HG02759 (cell line): ENCODE measurements around the gene GPR63.
"Not testable (repeated sequence)": the region's sequence is repeated elsewhere in the genome, so short reads cannot be mapped to it uniquely, and the experiment has no call there.

Experiments
- ATAC-seq: cut with Tn5 transposase; IDR thresholded peaks from one replicate; pipeline ENCODE4 v1.9.1; 2021; ENCODE audit warnings: mild to moderate bottlenecking, moderate library complexity; ENCODE audit not compliant: unreplicated experiment

Gene GPR63, protein sequence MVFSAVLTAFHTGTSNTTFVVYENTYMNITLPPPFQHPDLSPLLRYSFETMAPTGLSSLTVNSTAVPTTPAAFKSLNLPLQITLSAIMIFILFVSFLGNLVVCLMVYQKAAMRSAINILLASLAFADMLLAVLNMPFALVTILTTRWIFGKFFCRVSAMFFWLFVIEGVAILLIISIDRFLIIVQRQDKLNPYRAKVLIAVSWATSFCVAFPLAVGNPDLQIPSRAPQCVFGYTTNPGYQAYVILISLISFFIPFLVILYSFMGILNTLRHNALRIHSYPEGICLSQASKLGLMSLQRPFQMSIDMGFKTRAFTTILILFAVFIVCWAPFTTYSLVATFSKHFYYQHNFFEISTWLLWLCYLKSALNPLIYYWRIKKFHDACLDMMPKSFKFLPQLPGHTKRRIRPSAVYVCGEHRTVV

GRCh38 chr6:96837081-96837971, at the start of gene GPR63:
Gene GPR63 (minus strand): TSS chr6:96837477. CDS start chr6:96799731, 37,746 bp downstream.
- ATAC-seq, result peak; percentile 93

GRCh38 chr6:96886519-96886918, 49.2 kb upstream of the GPR63 start:
- no peak for ATAC-seq

DNA sequence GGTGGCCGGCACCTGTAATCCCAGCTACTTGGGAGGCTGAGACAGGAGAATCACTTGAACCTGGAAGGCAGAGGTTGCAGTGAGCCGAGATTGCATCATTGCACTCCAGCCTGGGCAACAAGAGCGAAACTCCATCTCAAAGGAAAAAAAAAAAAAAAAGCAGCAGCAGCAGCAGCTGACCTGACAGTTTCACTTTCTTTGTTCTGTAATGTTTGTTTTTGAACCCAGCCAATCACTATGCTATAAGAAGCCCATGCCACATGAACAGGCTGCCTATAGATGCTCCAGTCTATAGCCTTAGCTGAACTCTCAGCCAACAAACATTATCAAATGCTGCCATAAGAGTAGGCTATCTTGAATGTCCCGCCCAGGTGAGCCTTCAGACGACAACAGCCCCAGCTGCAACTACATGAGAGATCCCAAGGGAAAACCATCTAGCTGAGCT, 47.9 kb upstream of the GPR63 start:
- ATAC-seq, result not testable (repeated sequence)

DNA sequence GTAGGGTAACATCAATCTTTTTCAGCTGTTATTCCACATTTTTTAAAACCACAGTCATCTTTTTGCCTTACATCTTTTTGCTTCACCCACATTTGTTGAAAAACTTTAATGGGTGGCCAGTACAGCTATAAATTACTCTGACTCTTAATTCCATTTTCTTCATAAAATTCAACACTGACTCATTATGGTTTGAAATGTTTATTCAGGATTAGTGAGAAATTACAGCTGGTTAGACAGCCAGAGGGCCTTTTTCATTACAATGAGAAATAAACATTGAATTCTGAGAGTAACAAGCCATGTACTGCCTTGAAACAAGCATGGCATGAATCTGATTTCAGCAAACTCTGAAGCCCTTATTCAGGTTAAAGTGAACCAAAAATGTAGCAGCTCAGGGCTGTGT, 40.9 kb upstream of the GPR63 start:
- ATAC-seq, result no peak

GRCh38 chr6:96876886-96877545, 39.7 kb upstream of the GPR63 start:
- ATAC-seq, result no peak

DNA sequence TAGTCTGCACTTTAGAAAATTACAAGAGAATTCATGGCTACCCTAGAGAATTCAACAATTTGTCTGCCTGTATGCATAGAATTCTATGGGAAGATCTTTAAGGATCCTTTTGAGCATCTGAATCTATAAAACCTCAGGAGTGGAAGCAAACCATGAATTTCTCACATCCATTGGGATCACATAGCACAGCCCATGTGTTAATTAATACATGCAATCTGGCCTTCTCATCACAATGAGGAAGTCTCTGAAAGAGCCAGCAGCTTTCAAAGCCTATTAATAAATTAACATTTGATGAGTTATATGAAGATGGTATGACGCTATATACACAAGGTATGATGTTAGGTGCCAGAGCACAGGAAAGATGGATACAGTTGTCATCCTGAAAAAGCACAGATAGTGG, 35.7 kb upstream of the GPR63 start:
- ATAC-seq, result no peak

- no peak for ATAC-seq
These were observed 27.8 kb upstream of the GPR63 start for GRCh38 chr6:96865055-96865405.

DNA sequence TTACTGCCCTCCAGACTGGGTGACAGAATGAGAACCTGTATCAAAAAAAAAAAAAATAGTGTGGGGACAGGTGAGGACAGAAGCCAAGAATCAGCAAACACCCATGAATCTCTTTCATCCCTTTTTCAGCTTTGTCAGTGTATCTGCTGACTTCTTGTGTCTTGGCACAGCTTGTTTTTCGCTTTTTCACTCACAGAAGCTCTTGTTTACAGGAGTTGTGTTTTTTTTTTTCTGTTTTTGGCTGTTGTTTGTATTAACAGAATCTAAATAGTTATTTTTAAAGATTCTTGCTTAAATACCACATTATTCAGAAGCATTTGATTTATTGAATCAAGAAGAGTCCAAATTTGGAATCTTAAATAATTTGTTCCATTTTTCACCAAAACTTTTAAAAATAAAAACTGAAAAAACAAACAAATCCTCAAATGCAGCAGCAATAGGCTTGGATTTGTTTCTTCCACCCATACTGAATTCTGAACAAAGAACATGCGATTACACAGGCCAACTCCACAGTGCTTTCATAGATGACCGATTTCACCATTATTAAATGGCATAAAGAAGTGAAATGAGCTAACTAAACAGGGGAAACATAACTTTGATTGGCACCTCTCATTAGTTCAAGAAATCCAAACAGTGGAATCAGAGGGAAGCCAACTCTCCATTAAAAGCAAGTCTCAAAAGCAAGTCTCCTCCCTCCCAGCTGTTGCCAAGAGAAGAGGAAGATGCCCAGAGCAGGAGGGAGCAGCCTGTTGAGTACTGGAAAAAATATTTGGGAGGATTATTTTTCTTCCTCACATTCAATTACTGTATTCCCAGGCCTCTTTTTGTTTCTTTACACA, 27.2 kb upstream of the GPR63 start:
- no peak for ATAC-seq

DNA sequence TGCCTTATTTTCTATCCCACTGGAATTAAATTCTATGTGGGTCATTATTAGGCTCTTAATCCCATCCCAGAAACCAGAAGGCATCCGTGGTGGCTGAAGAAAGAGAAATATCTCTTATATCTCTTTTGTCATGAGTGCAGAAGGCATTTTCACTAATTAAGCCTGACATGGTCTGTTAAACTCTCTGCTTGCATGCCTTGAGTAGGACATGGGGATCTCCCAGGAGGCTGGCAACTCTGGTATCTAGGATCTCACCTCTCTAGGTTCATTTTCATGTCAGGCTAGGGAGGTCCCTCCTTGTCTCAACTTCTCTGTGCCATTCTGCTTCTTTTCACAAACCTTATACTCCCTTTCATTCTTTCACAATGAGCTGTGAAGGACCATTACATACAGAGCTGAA, 25.3 kb upstream of the GPR63 start:
- ATAC-seq, result no peak

GRCh38 chr6:96861588-96861987, 24.3 kb upstream of the GPR63 start:
- ATAC-seq, result no peak

DNA sequence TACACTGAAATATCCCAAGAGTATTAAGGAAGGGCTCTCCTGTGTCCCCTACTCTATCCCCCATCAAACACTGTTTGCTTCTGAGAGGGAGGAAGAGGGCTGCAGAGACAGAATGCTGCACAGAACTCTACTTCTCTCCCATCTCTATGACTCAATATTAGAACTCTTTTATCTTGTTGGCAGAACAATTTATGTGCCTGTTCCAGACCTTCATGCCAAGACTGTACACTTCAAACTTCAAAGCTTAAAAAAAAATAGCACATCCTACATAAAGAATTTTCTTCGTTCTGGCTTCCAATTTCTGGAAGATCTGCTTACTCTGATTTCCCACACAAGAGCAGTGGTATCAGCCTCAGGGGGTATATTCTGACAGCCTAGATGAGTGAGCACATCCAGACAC, 19.6 kb upstream of the GPR63 start:
- ATAC-seq, result no peak

DNA sequence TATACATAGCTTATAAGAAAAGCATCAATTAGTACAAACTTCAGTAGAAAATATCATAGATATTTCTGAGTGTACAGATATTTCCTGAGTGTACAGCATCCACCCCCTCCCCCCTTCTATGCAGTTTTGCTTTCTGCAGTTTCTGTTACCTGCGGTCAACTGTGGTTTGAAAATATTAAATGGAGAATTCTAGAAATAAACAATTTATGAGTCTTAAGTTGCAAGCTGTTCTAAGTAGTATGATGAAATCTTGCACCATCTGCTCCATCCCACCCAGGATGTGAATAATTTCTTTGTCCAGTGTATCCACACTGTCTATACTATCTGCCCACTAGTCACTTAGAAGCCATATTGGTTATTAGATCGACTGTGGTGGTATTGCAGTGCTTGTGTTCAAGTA, 15.8 kb upstream of the GPR63 start:
- no peak for ATAC-seq

DNA sequence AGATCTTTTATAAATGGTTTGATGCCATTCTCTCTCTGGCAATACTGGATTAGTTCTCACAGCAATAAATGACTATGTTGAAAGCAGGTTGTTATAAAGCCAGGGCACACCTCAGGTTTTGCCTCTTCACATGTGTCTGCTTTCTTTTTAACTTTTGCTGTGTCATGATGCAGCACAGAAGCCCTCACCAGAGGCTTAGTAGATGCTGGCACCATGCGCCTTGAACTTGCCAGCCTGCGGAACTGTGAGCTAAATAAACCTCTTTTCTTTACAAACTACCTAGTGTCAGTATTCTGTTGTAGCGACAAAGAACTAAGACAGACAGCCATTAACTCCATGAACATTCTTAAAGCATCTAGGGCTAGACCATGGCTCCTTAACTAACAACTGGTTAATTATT, 15.3 kb upstream of the GPR63 start:
- ATAC-seq, result no peak

GRCh38 chr6:96851858-96852257, 14.6 kb upstream of the GPR63 start:
- ATAC-seq, result no peak

GRCh38 chr6:96849615-96850014, 12.3 kb upstream of the GPR63 start:
- no peak for ATAC-seq

DNA sequence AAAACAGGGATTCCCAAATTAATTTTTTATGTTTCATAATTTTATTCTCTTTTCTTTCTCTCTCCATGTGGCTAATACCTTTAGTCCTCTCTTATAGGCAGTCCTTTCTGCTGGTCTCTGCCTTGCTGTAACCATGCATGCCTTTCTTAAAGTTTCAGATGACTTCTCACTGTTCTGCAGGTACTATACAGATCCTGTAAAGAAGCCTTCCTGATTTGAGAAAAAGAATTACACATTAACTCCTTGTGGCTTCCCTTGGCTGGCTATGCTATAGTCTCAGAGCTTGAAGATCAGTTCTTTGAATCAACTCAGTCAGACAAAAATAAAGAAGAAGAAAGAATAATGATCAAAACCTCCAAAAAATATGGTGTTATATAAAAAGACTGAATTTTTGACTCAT, 7.3 kb upstream of the GPR63 start:
- peak; percentile 67 for ATAC-seq

DNA sequence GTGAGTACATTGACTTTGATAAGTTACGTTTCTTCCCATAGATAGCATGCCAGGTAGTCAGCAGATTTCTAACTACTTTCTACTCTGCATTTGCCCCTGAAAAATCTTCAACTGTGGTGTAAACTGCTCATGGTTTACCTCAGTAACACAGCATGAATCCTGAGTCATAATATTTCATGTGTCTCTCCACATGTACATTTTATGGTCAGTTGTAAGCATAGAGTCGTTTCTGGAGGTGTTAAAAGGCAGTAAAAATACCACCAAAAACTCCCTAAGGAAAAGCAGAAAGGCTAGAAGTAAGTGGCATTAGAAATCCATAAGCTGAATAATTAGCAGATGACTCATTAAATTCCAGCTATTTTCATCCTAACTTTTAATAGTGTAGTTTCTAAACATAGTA, 4.1 kb upstream of the GPR63 start:
- ATAC-seq, result no peak

DNA sequence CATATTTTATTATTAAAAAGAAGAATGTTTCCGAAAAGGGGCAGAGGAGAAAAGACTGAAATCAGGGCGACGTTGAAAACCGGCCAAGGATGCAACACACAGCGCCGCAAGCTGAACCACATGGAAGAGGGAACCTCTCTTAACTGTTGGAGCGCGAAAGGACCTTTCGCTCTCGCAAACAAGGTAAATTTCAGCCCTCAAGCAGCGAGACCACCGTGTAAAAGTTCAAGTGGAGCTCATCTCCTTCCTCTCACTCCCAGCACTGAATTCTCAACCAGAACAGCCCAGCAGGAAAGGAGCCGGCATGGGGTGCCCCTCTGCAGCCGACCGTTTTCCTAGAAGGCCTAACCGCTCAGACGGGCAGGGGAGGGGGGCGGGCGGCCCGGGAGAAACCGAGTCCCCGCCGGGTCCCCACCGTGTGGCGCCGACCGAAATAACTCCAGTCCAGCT, 621 bp downstream of the GPR63 start:
- ATAC-seq, result peak; percentile 21

- no peak for ATAC-seq
These were observed 3.2 kb downstream of the GPR63 start for GRCh38 chr6:96834070-96834469.

- ATAC-seq, result no peak
These were observed 4.5 kb downstream of the GPR63 start for GRCh38 chr6:96832780-96833179.
